PC-9 (cell line): Measurements from ENCODE around the gene ANKS1B. TPM values are rescaled to one million over a fixed set of nuclear protein-coding genes. Genes with fewer than 3 reads are reported as not detected.

Source experiments
- BruUV-seq: library from RNA; stranded (reverse); fragments of 400-500 nt; replicated peaks from 2 replicates; lab custom pipeline; 2021; lab: Mats Ljungman, UMichigan
- CTCF ChIA-PET: fragments of 300-600 bp; sonication (Branson Sonifier 250); formaldehyde crosslinking; loops from one replicate; lab custom pipeline; 2022; ENCODE audit warnings: antibody characterized with exemption; lab: Charles Lee
- POLR2A ChIA-PET: fragments of 300-600 bp; sonication (Branson Sonifier 250); formaldehyde crosslinking; loops from one replicate; lab custom pipeline; 2022; ENCODE audit warnings: antibody characterized with exemption; ENCODE audit not compliant: unreplicated experiment; lab: Charles Lee
- DNase-seq, 2 experiments: peaks; one replicate each; pipeline versions ENCODE4 v3.0.0 to v3.0.0-alpha.2; 2015 to 2022; ENCODE audit warnings: mixed read lengths in 1 of 2
- H2AFZ ChIP-seq: fragments of 200-600 bp; sonication (generic); 2 replicates; pipeline ENCODE4 v1.8.1; 2017; ENCODE audit warnings: antibody characterized with exemption
- H3F3A ChIP-seq: fragments of 200-600 bp; sonication (generic); 2 replicates; pipeline ENCODE4 v1.8.1; 2017; ENCODE audit warnings: antibody characterized with exemption, mild to moderate bottlenecking, low read depth; ENCODE audit not compliant: insufficient read depth
- H3K27ac ChIP-seq: fragments of 200-600 bp; sonication (generic); 2 replicates; pipeline ENCODE4 v1.6.1; 2016; ENCODE audit warnings: mixed run types
- H3K27me3 ChIP-seq: fragments of 200-600 bp; sonication (generic); 2 replicates; pipeline ENCODE4 v1.6.1; 2016; ENCODE audit warnings: low read depth, mixed run types; ENCODE audit not compliant: insufficient read depth
- H3K36me3 ChIP-seq: fragments of 200-600 bp; sonication (generic); 2 replicates; pipeline ENCODE4 v1.6.1; 2016; ENCODE audit warnings: low read depth, mixed run types
- H3K4me1 ChIP-seq: fragments of 200-600 bp; sonication (generic); replicated peaks from 2 replicates; pipeline ENCODE4 v1.6.1; 2016; ENCODE audit warnings: mixed run types; ENCODE audit not compliant: insufficient read depth
- H3K4me2 ChIP-seq: fragments of 200-600 bp; sonication (generic); 2 replicates; pipeline ENCODE4 v1.6.1; 2017; ENCODE audit warnings: mixed run types
- H3K4me3 ChIP-seq: fragments of 200-600 bp; sonication (generic); 2 replicates; pipeline ENCODE4 v1.6.1; 2016; ENCODE audit warnings: mixed run types
- H3K79me2 ChIP-seq: fragments of 200-600 bp; sonication (generic); 2 replicates; pipeline ENCODE4 v1.6.1; 2017; ENCODE audit warnings: low read depth, mixed run types
- H3K9me2 ChIP-seq: fragments of 200-600 bp; sonication (generic); 2 replicates; pipeline ENCODE4 v1.8.1; 2017; ENCODE audit warnings: mild to moderate bottlenecking; ENCODE audit not compliant: insufficient read depth
- H3K9me3 ChIP-seq: fragments of 200-600 bp; sonication (generic); 2 replicates; pipeline ENCODE4 v1.8.1; 2016; ENCODE audit warnings: low read depth; ENCODE audit not compliant: insufficient read depth
- H4K20me1 ChIP-seq: fragments of 200-600 bp; sonication (generic); 2 replicates; pipeline ENCODE4 v1.8.1; 2017; ENCODE audit not compliant: insufficient read depth
- EZH2 ChIP-seq: fragments of 200-600 bp; sonication (generic); IDR thresholded peaks from 2 replicates; pipeline ENCODE4 v1.8.0; 2017; ENCODE audit warnings: antibody characterized with exemption, low read depth
- intact Hi-C: fragments of 100-400 bp; cut with micrococcal nuclease; formaldehyde crosslinking; loops from one replicate; pipeline ENCODE4 v1.10.0; 2022; ENCODE audit not compliant: unreplicated experiment
- total RNA-seq: library from RNA; stranded (reverse); gene quantifications from 2 replicates; pipeline ENCODE4 v1.2.3, GENCODE V29; 2021
- TF ChIP-seq, protein P1 (sequence below): fragments of 200-600 bp; sonication (generic); conservative IDR thresholded peaks from 2 replicates; pipeline ENCODE4 v1.6.1; 2017; ENCODE audit warnings: mixed run types, antibody characterized with exemption, mild to moderate bottlenecking, moderate library complexity

Gene ANKS1B
- total RNA-seq, 1 experiment from 2014 or later, result not detected

DNA sequence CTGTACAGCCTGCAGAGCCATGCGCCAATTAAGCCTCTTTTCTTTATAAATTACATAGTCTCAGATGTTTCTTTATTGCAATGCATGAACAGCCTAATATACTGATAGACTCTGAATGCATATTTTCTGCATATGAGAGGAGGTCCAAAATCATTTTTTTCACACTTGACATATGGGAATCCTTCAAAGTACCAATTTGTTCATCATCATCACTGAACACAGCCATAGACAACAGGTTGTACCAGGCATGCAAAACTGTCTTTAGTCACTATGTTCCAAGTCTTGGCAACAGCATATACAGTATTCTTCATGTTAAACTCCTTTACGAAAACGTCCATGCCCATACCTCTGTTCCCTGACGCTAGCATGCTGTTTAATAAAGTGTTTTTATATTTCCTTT, 807.9 kb downstream of the ANKS1B start:
- Histone ChIP-seq H3K4me3 (no peak overlapping the region), H3K27me3 (no peaks in the 10 kb centered on the region), H4K20me1 (no peaks in the 10 kb centered on the region), H2AFZ (no peak overlapping the region), H3K36me3 (no peaks in the 10 kb centered on the region), H3K79me2 (no peaks in the 10 kb centered on the region), H3K4me2 (no peak overlapping the region), H3K27ac (no peak overlapping the region), H3K9me3 (no peaks in the 10 kb centered on the region), H3K4me1 (no peaks in the 10 kb centered on the region), H3F3A (no peaks in the 10 kb centered on the region), H3K9me2 (no peaks in the 10 kb centered on the region)
- ChIA-PET POLR2A (no interaction called here), CTCF (no interaction called here)
- TF ChIP-seq, protein P1, sequence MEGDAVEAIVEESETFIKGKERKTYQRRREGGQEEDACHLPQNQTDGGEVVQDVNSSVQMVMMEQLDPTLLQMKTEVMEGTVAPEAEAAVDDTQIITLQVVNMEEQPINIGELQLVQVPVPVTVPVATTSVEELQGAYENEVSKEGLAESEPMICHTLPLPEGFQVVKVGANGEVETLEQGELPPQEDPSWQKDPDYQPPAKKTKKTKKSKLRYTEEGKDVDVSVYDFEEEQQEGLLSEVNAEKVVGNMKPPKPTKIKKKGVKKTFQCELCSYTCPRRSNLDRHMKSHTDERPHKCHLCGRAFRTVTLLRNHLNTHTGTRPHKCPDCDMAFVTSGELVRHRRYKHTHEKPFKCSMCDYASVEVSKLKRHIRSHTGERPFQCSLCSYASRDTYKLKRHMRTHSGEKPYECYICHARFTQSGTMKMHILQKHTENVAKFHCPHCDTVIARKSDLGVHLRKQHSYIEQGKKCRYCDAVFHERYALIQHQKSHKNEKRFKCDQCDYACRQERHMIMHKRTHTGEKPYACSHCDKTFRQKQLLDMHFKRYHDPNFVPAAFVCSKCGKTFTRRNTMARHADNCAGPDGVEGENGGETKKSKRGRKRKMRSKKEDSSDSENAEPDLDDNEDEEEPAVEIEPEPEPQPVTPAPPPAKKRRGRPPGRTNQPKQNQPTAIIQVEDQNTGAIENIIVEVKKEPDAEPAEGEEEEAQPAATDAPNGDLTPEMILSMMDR, result no peak
- no peak for TF ChIP-seq EZH2
- intact Hi-C loops, result no loop called here
- DNase-seq, result no peak
- no TSS peak for BruUV-seq

DNA sequence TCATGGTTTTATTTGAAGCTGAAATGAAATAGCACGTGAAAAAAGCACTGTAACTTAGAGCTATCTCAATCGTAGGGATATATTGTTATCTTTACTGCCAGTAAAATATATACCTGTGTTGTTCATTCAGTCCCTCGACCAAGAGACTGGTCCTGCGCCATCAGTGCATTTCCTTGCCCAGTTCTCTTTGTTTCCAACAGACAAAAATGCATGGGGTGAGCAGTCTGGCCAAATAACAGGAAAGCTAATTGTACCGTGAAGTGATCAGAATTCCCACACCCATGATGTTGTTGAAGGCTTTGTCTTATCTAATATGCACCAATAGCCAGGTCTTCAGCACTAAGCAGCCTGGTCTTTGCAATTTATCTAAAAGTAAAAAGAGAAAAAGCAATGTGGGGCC, 814.3 kb downstream of the ANKS1B start:
- H4K20me1 ChIP-seq, result no peaks in the 10 kb centered on the region
- intact Hi-C loops, result no loop called here
- no peak for DNase-seq
- TF ChIP-seq, protein P1, result no peak
- BruUV-seq, result no TSS peak
- no peaks in the 10 kb centered on the region for H3K36me3 ChIP-seq
- H3K9me2 ChIP-seq, result no peaks in the 10 kb centered on the region
- H3K4me3 ChIP-seq, result no peak overlapping the region
- 0 out of 2 replicates have a peak, but pooled peaks cover 4% of the 10 kb centered on the region for H3K27me3 ChIP-seq
- CTCF ChIA-PET, result no interaction called here
- no peaks in the 10 kb centered on the region for H3K4me1 ChIP-seq
- no peaks in the 10 kb centered on the region for H3K79me2 ChIP-seq
- H3K4me2 ChIP-seq, result no peak overlapping the region
- H3K27ac ChIP-seq, result no peak overlapping the region
- no peaks in the 10 kb centered on the region for H3F3A ChIP-seq
- H3K9me3 ChIP-seq, result no peaks in the 10 kb centered on the region
- no peak overlapping the region for H2AFZ ChIP-seq
- POLR2A ChIA-PET, result no interaction called here

DNA sequence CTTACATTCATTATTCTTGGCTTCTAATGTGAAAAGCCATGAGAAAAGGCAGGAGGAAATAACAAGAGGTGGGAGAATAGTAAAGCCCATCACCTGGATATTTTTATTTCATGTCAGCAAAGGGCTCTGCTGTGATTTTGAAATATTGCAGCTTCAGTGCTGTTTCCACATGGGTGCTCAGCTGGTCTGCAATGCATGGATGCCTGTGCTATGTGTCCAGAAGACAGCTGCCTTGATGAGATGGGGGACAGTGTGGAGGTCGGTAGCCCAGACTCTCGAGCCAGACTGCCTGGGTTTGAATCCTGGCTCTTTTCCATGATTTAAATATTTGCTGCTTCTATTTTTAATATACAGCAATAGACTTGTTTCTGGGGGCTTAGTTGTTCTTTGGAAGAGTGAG, 814.7 kb downstream of the ANKS1B start:
- Histone ChIP-seq H3K4me3 (no peak overlapping the region), H3K27ac (no peak overlapping the region), H3K79me2 (no peaks in the 10 kb centered on the region), H3K4me1 (no peaks in the 10 kb centered on the region), H3K9me2 (no peaks in the 10 kb centered on the region), H4K20me1 (no peaks in the 10 kb centered on the region), H3K36me3 (no peaks in the 10 kb centered on the region), H3K27me3 (0 out of 2 replicates have a peak, but pooled peaks cover 4% of the 10 kb centered on the region), H2AFZ (no peak overlapping the region), H3F3A (no peaks in the 10 kb centered on the region), H3K4me2 (no peak overlapping the region), H3K9me3 (no peaks in the 10 kb centered on the region)
- POLR2A ChIA-PET, result no interaction called here
- no peak for DNase-seq
- CTCF ChIA-PET, result no interaction called here
- no peak for TF ChIP-seq EZH2
- TF ChIP-seq, protein P1, result no peak
- intact Hi-C loops, result no loop called here
- BruUV-seq, result no TSS peak
